Endothelial cell of umbilical vein (primary cell): ENCODE results near the gene MYADML2.

Source experiments
- CTCF ChIP-seq, 2 donors: IDR thresholded peaks; 1 replicate in 1 of 2; 2 replicates in 1 of 2; pipeline ENCODE4 v1.5.1; 2011; ENCODE audit warnings: low read length in 2 of 2, mild to moderate bottlenecking in 2 of 2, moderate library complexity in 2 of 2, control low read depth in 1 of 2, inconsistent platforms in 1 of 2, low read depth in 1 of 2; ENCODE audit not compliant: insufficient read depth in 1 of 2; ENCODE audit errors: extremely low read depth in 1 of 2
- EZH2 ChIP-seq: IDR thresholded peaks from 2 replicates; pipeline ENCODE4 v1.6.1; 2012; ENCODE audit warnings: borderline replicate concordance, low read depth, mild to moderate bottlenecking, moderate library complexity, low read length, inconsistent platforms; ENCODE audit not compliant: severe bottlenecking
- MAX ChIP-seq: IDR thresholded peaks from 2 replicates; pipeline ENCODE4 v1.6.1; 2011; ENCODE audit not compliant: insufficient read depth, insufficient read length
- POLR2A ChIP-seq: IDR thresholded peaks from 2 replicates; pipeline ENCODE4 v1.6.1; 2012; ENCODE audit warnings: low read depth, mild to moderate bottlenecking, control low read depth, low read length
- POLR2AphosphoS5 ChIP-seq: IDR thresholded peaks from 2 replicates; pipeline ENCODE4 v1.6.1; 2012; ENCODE audit warnings: low read depth, mild to moderate bottlenecking, control low read depth, low read length, moderate library complexity; ENCODE audit not compliant: insufficient read depth

- no peak for TF ChIP-seq EZH2
- no peak for TF ChIP-seq CTCF (IDR thresholded peaks at IDR 0.05; ENCODE audit: extremely low read depth in 1 of 2, insufficient read depth in 1 of 2, low read depth in 1 of 2, low read length in 2 of 2)
- TF ChIP-seq POLR2AphosphoS5 = no peak
- TF ChIP-seq MAX = no peak
- TF ChIP-seq POLR2A = no peak
These were observed 29.5 kb upstream of the MYADML2 start for GRCh38 chr17:81976332-81977210.
